Activated CD8-positive, alpha-beta T cell treated with anti-CD3 and anti-CD28 coated beads for 36 hours (primary cell): ENCODE data around the gene TRPV2. TPM values are rescaled to one million over a fixed set of nuclear protein-coding genes. Genes with fewer than 3 reads are reported as not detected.
"Not testable (repeated sequence)": the region's sequence is repeated elsewhere in the genome, so short reads cannot be mapped to it uniquely, and the experiment has no call there.

Source experiments
- ATAC-seq: fragments of 200-7000 bp; cut with Tn5 transposase; one replicate; pipeline ENCODE4 v1.10.0; 2021; ENCODE audit warnings: mild to moderate bottlenecking, moderate library complexity
- CTCF ChIA-PET: fragments of 350-600 bp; sonication (Branson Sonifier 250); formaldehyde crosslinking; loops from one replicate; lab custom pipeline; 2021; ENCODE audit warnings: antibody characterized with exemption; lab: Charles Lee
- POLR2A ChIA-PET: fragments of 350-600 bp; sonication (Branson Sonifier 250); formaldehyde crosslinking; loops from one replicate; lab custom pipeline; 2021; ENCODE audit warnings: antibody characterized with exemption; lab: Charles Lee
- DNase-seq: peaks from one replicate; pipeline ENCODE4 v3.0.0-alpha.2; 2020
- H3K27ac Mint-ChIP-seq: one replicate; pipeline ENCODE4 v1.8.0; 2021; ENCODE audit warnings: mild to moderate bottlenecking, mixed read lengths
- H3K27me3 Mint-ChIP-seq: one replicate; pipeline ENCODE4 v1.8.0; 2021; ENCODE audit warnings: mixed read lengths
- H3K36me3 Mint-ChIP-seq: one replicate; pipeline ENCODE4 v1.8.0; 2021; ENCODE audit warnings: low read depth, mixed read lengths
- H3K4me1 Mint-ChIP-seq: one replicate; pipeline ENCODE4 v1.8.0; 2021; ENCODE audit warnings: low read depth, mixed read lengths
- H3K4me3 Mint-ChIP-seq: one replicate; pipeline ENCODE4 v1.8.0; 2021; ENCODE audit warnings: mild to moderate bottlenecking, moderate library complexity, mixed read lengths
- H3K9me3 Mint-ChIP-seq: one replicate; pipeline ENCODE4 v1.8.0; 2021; ENCODE audit warnings: mixed read lengths
- intact Hi-C: fragments of 100-400 bp; cut with micrococcal nuclease; formaldehyde crosslinking; loops from one replicate; pipeline ENCODE4 v1.10.0; 2022
- total RNA-seq, 2 experiments: library from RNA; stranded (reverse); gene quantifications; one replicate each; pipeline ENCODE4 v1.2.3, GENCODE V29; 2021
- TF ChIP-seq, protein P1 (sequence below): fragments of 200-600 bp; IDR thresholded peaks from one replicate; pipeline ENCODE4 v1.8.0; 2022; ENCODE audit warnings: antibody characterized with exemption, mild to moderate bottlenecking

The TRPV2 gene
- total RNA-seq, 2 experiments from 2014 or later = 44.6 to 47.6 TPM

DNA sequence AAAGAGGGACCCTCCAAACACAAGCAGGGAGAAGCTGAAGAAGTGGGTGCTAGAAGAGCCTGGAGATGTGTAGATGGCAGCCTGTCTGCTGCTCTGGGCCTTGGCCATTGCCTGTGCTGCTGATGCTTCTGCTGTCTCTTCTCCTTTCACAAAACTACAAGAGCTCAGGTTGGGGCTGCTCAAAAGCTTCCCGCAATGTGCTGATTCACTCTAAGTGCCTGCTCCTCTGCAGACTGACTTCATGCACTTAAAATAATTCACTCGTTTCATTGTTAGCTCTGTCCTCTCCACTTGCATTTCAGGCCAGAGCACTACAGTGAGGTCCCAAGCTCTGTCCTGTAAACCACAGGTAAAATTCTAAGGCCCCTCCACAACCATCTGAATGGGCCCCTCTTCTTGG is 18.7 kb upstream of the TRPV2 start:
- H3K9me3 Mint-ChIP-seq, H3K4me1 Mint-ChIP-seq, intact Hi-C loops, DNase-seq, H3K4me3 Mint-ChIP-seq, H3K27ac Mint-ChIP-seq, ATAC-seq, H3K36me3 Mint-ChIP-seq, H3K27me3 Mint-ChIP-seq: not testable (repeated sequence)
- CTCF ChIA-PET = interaction anchor here (2.0 kb wide), 1 partner anchor 19 kb away, joined by 7 read pairs; the partner anchor contains the start of gene TRPV2
- POLR2A ChIA-PET = interaction anchor here (0.6 to 1.2 kb wide), 2 partner anchors 20 to 110 kb away, joined by 3 read pairs; no protein-coding TSS in a partner anchor

DNA sequence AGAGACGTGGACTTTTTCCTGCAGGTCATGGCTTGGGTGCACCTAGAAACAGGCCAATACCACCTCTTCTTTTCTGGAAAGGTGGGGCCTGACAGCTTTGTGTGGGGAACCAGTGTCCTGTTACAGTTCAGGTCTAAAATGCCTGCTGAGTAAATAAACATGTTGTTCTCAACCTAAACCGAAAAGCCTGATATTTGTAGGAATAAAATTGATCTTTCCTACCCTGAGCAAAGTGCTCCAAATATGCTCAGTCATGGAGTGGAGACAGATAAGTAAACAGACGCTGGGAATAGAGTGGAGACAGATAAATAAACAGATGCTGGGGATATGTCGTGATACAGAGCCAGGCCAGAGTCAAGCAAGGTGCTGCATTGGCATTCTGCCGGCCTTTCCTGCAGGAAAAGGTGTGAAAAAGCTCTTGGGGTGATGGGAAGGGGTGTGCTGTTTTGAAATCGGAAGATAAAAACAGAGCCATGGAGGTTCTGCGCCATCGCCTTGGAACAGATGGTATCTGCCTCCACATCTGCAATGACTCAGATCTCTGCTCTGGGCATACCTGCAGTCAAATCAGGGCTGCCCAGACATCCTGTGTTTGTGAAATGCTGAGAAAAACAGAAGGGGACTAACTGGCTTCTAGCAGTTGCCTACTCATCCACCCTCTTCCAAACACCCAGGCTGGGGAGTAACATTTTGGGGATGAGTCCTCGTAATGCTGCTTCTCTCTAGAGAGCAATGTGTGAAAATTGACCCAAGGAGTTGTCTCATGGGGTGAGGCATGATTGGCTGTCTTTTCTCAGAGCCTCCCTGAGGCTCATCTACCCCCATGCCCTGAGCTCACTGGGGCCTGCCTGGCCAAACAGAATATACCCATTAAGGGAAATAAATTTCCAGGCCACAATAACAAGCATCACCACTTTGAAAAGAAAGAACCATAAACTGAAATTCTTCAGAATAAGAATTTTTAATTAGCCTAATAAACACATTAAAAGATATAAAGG is 16.8 kb upstream of the TRPV2 start:
- TF ChIP-seq, protein P1, sequence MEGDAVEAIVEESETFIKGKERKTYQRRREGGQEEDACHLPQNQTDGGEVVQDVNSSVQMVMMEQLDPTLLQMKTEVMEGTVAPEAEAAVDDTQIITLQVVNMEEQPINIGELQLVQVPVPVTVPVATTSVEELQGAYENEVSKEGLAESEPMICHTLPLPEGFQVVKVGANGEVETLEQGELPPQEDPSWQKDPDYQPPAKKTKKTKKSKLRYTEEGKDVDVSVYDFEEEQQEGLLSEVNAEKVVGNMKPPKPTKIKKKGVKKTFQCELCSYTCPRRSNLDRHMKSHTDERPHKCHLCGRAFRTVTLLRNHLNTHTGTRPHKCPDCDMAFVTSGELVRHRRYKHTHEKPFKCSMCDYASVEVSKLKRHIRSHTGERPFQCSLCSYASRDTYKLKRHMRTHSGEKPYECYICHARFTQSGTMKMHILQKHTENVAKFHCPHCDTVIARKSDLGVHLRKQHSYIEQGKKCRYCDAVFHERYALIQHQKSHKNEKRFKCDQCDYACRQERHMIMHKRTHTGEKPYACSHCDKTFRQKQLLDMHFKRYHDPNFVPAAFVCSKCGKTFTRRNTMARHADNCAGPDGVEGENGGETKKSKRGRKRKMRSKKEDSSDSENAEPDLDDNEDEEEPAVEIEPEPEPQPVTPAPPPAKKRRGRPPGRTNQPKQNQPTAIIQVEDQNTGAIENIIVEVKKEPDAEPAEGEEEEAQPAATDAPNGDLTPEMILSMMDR = no peak
- Mint-ChIP-seq H3K4me3 (no peak overlapping the region), H3K4me1 (peaks cover 5% of the 10 kb centered on the region), H3K27me3 (no peaks in the 10 kb centered on the region), H3K27ac (no peak overlapping the region), H3K9me3 (no peaks in the 10 kb centered on the region), H3K36me3 (no peaks in the 10 kb centered on the region)
- intact Hi-C loops = no loop called here
- DNase-seq (peak; percentile 37), ATAC-seq (peak; percentile 86)
- CTCF ChIA-PET = interaction anchor here (1.0 kb wide), 1 partner anchor 35 kb away, joined by 3 read pairs; no protein-coding TSS in a partner anchor
- POLR2A ChIA-PET = no interaction called here

DNA sequence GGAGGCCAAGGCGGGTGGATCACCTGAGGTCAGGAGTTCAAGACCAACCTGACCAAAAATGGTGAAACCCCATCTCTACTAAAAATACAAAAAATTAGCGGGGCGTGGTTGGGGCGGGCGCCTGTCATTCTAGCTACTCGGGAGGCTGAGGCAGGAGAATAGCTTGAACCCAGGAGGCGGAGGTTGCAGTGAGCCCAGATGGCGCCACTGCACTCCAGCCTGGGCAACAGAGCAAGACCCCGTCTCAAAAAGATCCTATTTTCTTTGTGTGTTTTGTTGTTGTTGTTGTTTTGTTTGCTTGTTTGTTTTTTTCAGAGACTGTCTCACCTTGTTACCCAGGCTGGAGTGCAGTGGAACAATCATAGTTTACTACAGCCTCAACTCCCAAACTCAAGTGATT is 11.5 kb upstream of the TRPV2 start:
- DNase-seq, H3K36me3 Mint-ChIP-seq, intact Hi-C loops, H3K4me3 Mint-ChIP-seq, H3K4me1 Mint-ChIP-seq, H3K9me3 Mint-ChIP-seq, ATAC-seq, H3K27ac Mint-ChIP-seq: not testable (repeated sequence)
- peaks cover 11% of the 10 kb centered on the region for H3K27me3 Mint-ChIP-seq
- ChIA-PET POLR2A (interaction anchor here (1.3 kb wide), 1 partner anchor 11 kb away, joined by 5 read pairs; the partner anchor contains the start of gene TRPV2), CTCF (interaction anchor here (1.2 to 1.6 kb wide), 2 partner anchors 15 to 40 kb away, joined by 3 to 4 read pairs; no protein-coding TSS in a partner anchor)

DNA sequence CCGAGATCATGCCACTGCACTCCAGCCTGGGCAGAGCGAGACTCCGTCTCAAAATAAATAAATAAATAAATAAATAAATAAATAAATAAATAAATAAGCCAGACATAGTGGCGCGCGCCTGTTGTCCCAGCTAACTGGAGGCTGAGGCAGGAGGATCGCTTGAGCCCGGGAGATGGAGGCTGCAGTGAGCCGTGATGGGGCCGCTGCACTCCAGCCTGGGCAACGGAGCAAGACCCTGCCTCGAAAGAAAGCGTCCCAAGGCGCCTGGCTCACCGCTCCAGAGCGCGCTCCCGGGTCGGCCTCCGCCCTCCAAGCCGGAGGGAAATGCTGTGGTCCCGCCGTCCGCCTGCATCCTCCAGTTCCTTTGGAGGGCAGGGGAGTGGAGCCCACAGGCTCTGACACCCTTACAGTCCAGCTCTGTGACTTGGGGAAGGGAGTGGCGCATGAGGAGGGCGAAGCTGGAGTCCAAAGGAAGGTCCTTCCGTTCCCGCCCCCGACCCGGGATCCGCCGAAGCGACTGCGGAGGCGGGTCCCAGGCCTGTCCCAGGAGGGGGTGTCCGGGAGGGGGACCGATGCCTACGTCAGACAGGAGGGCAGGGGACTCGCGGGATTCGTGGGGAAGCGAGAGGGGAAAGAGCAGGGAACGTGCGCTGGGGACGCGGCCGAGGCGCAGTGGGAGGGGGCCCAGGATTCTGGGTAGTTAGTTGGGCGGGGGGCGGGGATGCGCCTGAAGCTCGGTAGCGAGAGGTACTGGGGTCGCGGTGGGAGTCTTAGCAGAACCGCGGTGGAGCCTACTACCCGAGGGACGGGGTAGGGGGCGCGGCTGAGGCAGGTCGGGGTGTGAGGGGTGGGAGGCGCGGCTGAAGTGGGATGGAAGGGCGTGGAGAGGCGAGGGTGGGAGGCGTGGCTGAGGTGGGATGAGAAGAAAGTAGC is 8.4 kb upstream of the TRPV2 start:
- no peak for DNase-seq
- Mint-ChIP-seq H3K27me3 (peaks cover 11% of the 10 kb centered on the region), H3K9me3 (no peaks in the 10 kb centered on the region), H3K4me3 (peak overlapping the region; percentile 47), H3K27ac (no peak overlapping the region), H3K36me3 (no peaks in the 10 kb centered on the region), H3K4me1 (no peaks in the 10 kb centered on the region)
- TF ChIP-seq, protein P1 = no peak
- CTCF ChIA-PET = interaction anchor here (1.0 to 1.7 kb wide), 2 partner anchors 8 to 43 kb away, joined by 4 to 8 read pairs; partner anchors contain the start of gene TRPV2
- intact Hi-C loops = no loop called here
- peak; percentile 27 for ATAC-seq
- POLR2A ChIA-PET = interaction anchor here (1.2 kb wide), 1 partner anchor 32 kb away, joined by 3 read pairs; no protein-coding TSS in a partner anchor

DNA sequence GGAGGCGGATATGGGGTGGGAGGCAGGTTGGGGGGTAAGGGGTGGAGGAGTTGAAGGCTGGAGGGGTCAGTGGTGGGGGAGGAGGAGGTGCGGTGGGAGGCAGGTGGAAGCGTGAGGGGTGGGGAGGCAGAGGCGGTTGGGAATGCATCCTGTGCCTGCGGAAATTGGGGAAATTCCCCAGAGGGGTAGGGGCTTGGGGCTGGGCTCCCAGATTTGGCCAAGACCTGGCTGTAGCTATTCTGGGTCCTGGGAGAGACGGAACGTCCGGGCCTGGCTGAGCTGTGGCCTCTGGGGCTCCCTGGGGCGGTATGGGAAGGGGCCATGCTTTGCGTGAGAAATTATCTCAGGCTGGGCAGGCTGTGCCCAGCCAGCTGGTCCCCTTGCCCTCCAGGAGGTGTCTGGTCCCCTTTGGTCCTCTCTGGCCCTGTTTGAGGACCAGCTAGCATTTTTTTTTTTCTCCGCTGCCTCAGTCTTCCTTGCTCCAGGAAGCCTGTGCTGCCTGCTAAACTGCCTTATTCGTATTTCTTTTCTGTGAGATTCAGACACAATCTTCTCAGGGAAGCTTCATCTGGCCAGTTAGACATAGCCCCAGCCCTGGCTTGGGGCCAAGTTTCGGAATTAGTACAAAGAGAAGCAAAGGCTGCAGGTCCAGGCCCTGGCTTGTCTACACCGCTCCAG is 7.3 kb upstream of the TRPV2 start:
- ATAC-seq = peak; percentile 24
- TF ChIP-seq, protein P1 = no peak
- H3K4me3 Mint-ChIP-seq = no peak overlapping the region
- POLR2A ChIA-PET = interaction anchor here (1.2 kb wide), 1 partner anchor 31 kb away, joined by 3 read pairs; no protein-coding TSS in a partner anchor
- DNase-seq = peak; percentile 51
- peaks cover 11% of the 10 kb centered on the region for H3K27me3 Mint-ChIP-seq
- no peak overlapping the region for H3K27ac Mint-ChIP-seq
- no peaks in the 10 kb centered on the region for H3K4me1 Mint-ChIP-seq
- no peaks in the 10 kb centered on the region for H3K36me3 Mint-ChIP-seq
- H3K9me3 Mint-ChIP-seq = no peaks in the 10 kb centered on the region
- CTCF ChIA-PET = interaction anchor here (1.7 kb wide), 1 partner anchor 44 kb away, joined by 8 read pairs; no protein-coding TSS in a partner anchor
- intact Hi-C loops = no loop called here
